HG03039 (cell line): ENCODE data around the gene PEAK3.

Experiments used
- ATAC-seq: cut with Tn5 transposase; IDR thresholded peaks from one replicate; pipeline ENCODE4 v1.9.1; 2021; ENCODE audit warnings: mild to moderate bottlenecking, moderate library complexity; ENCODE audit not compliant: unreplicated experiment

PEAK3 gene

GRCh38 chr19:2252055-2252796 is 29.7 kb downstream of the PEAK3 start:
- ATAC-seq: no peak

- no peak for ATAC-seq
Measured at GRCh38 chr19:2251106-2252054, 30.6 kb downstream of the PEAK3 start.

GRCh38 chr19:2250766-2251105 is 31.2 kb downstream of the PEAK3 start:
- no peak for ATAC-seq

GRCh38 chr19:2249880-2250765 is 31.9 kb downstream of the PEAK3 start:
- ATAC-seq: no peak

GRCh38 chr19:2249010-2249866 is 32.7 kb downstream of the PEAK3 start, which contains the start of gene AMH:
AMH (plus strand) TSS chr19:2249323; CDS start chr19:2249333, 10 bp downstream.
- no peak for ATAC-seq

GRCh38 chr19:2248136-2249009 is 33.6 kb downstream of the PEAK3 start:
- no peak for ATAC-seq

GRCh38 chr19:2247433-2248101 is 34.4 kb downstream of the PEAK3 start:
- no peak for ATAC-seq

- ATAC-seq: no peak
Measured at GRCh38 chr19:2246801-2247361, 35.1 kb downstream of the PEAK3 start.

- ATAC-seq: no peak
Measured at GRCh38 chr19:2246014-2246620, 35.9 kb downstream of the PEAK3 start.

GRCh38 chr19:2245273-2245672 is 36.7 kb downstream of the PEAK3 start:
- ATAC-seq: no peak

- ATAC-seq: no peak
Measured at GRCh38 chr19:2244486-2244885, 37.5 kb downstream of the PEAK3 start.

- ATAC-seq: no peak
Measured at GRCh38 chr19:2244125-2244411, 37.9 kb downstream of the PEAK3 start.

- no peak for ATAC-seq
Measured at GRCh38 chr19:2243274-2244124, 38.5 kb downstream of the PEAK3 start.

GRCh38 chr19:2242816-2243215 is 39.2 kb downstream of the PEAK3 start:
- no peak for ATAC-seq

GRCh38 chr19:2242092-2242537 is 39.9 kb downstream of the PEAK3 start:
- ATAC-seq: no peak

GRCh38 chr19:2240881-2241760 is 40.9 kb downstream of the PEAK3 start:
- no peak for ATAC-seq
